Ecto neural progenitor cell (in vitro differentiated cells): ENCODE data around the gene RCE1.
"Not testable (repeated sequence)": the region's sequence is repeated elsewhere in the genome, so short reads cannot be mapped to it uniquely, and the experiment has no call there.

Experiments used
- DNase-seq: peaks from one replicate; pipeline ENCODE4 v3.0.0-alpha.2; 2018; ENCODE audit warnings: low spot score

Gene RCE1, protein sequence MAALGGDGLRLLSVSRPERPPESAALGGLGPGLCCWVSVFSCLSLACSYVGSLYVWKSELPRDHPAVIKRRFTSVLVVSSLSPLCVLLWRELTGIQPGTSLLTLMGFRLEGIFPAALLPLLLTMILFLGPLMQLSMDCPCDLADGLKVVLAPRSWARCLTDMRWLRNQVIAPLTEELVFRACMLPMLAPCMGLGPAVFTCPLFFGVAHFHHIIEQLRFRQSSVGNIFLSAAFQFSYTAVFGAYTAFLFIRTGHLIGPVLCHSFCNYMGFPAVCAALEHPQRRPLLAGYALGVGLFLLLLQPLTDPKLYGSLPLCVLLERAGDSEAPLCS

GRCh38 chr11:66842896-66843775, at the start of gene RCE1:
RCE1 (plus strand) TSS chr11:66843441; CDS start chr11:66843456, 15 bp downstream.
- peak; percentile 94 for DNase-seq

DNA sequence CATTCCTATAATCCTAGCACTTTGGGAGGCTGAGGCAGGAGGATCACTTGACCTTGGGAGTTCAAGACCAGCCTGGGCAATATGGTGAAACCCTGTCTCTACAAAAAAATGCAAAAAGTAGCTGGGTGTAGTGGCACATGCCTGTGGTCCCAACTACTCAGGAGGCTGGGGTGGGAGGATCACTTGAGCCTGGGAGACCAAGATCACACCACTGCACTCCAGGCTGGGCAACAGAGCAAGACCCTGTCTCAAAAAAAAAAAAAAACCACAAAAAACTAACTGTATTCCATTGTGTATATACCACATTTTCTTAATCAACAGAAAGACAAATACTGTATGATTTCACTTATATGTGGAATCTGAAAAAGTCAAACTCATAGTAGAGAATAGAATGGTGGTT, 43.4 kb upstream of the RCE1 start:
- DNase-seq: not testable (repeated sequence)

DNA sequence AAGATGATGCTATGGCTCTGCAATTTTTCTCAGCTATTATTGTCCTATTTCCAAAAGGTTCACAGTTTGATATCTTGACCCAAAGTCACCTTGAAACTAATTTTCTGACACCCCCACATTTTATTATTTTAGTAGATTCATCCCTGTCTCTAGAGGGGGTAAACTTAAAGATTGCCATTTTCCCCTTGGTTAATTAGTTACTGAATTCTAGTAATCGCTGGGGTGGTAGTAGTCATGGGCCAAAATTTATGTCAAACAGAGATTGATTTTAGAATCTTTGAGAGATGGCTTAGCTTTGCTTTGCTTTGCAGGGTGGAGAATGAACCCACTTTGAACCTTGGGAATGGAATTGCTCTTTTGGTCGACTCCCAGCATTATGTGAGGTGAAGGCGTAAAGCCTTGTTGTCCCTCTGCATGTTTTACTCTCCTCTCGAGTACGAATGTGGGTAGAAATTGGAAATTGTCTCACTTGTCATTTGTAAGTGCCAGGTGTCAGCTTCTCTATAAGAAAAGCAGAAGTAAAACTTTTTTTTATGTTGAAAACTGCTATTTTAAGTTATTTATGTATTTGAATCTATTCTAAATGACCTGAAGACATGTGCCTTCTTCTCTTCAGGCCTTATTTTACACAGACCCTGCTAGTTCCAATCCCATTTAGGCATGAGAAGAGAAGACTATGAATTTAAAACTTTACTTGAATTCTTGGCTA, 42.4 kb upstream of the RCE1 start:
- no peak for DNase-seq

DNA sequence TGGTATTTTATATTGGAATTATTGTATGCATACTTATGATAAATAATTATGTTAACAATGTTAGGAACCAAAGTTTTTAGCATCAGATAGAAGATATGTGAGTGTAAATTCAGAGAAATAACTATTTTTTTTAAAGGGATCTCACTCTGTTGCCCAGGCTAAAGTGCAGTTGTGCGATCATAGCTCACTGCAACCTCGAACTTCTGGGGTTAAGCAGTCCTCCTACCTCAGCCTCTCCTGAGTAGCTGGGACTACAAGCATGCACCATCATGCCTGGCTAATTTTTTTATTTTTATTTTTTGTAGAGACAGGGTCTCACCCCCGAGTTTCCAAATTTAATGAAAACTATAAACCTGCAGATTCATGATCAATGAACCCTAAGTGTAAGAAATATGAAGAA, 33.6 kb upstream of the RCE1 start:
- no peak for DNase-seq

DNA sequence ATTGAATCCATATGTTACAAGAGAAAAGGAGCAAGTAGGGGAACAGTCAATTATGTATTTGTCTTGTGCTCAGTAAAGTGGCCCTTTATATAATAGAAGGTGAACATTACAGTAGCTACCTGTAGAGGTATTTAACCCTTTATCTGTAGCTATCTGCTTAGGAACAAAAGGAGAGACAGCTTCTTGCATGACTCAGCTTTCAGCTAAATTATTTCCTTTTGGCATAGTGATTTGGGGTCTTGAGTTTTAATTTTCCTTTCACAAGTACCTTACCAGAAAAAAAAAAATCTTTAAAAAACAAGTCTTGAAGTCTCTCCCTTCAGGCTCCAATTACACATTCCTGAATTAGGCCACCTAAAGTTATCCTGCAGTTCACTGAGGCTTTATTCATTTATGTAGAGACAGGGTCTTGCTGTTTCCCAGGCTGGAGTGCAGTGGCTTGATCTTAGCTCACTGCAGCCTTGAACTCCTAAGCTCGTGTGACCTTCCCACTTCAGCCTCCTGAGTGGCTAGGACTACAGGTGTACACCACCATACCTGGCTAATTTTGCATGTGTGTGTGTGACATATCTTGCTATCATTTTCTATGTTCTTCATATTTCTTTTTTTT, 32.6 kb upstream of the RCE1 start:
- no peak for DNase-seq

GRCh38 chr11:66814678-66815077, 28.6 kb upstream of the RCE1 start:
- no peak for DNase-seq

- no peak for DNase-seq
These were observed 27.6 kb upstream of the RCE1 start for GRCh38 chr11:66815646-66816045.

GRCh38 chr11:66818231-66818955, 24.8 kb upstream of the RCE1 start:
- no peak for DNase-seq

GRCh38 chr11:66820381-66820780, 22.9 kb upstream of the RCE1 start:
- DNase-seq: no peak

- no peak for DNase-seq
These were observed 22.3 kb upstream of the RCE1 start for GRCh38 chr11:66820901-66821300.

GRCh38 chr11:66823700-66824099, 19.5 kb upstream of the RCE1 start:
- no peak for DNase-seq

- not testable (repeated sequence) for DNase-seq
These were observed 18.7 kb upstream of the RCE1 start for GRCh38 chr11:66824573-66824972.

GRCh38 chr11:66834539-66834845, 8.7 kb upstream of the RCE1 start:
- DNase-seq: no peak

GRCh38 chr11:66834943-66835342, 8.3 kb upstream of the RCE1 start:
- DNase-seq: no peak

GRCh38 chr11:66835768-66836405, 7.4 kb upstream of the RCE1 start:
- DNase-seq: no peak

DNA sequence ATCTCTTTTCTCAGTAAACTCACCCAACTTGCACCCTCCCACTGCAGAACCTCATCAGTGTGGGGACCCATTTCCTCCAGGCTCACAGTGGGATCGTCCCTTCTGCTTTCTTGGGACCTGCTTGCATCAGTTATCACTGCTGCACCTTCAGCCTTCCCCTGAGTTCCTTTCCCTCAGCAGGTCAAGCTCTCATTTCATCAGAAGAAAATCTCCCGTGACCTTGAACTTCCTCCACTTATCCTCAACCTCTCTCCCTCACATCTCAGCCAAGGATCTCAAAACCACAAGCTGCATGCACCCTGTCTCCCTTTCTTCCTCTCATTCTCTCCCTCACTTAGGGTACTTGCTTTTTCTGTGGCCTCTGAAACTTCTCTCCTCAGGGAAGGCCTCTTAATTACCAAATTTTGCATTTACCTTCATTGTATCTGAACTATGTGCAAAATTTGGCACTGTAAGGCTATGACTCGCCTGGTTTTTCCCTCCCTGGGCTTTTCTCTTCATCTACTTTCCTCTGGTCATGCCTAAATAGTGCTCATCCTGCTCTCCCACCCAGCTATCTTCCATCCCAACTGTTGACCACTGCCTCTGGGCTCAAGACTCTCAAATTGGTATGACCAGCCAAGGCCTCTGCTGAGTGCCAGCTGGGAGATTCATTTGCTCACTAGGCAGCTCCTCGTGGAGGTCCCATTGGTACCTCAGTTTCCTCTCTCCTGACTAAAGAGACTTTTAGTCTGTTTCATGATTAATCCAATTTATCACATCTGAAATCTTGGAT, 2.7 kb upstream of the RCE1 start:
- DNase-seq: no peak

DNA sequence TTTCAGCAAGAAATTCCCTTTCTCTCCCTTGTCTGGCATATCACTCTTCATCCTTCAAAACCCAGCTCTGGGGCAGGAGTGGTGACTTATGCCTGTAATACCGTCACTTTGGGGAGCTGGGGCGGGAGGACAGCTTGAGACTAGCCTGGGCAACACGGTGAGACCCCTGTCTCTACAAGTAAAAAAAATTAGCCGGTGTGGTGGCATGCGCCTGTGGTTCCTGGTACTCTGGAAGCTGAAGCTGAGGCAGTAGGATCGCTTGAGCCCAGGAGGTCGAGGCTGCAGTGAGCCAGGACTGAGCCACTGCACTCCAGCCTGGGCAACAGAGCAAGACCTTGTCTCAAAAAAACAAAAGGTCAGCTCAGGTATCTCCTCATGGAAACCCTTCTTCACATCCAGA, 1.4 kb upstream of the RCE1 start:
- DNase-seq: no peak

DNA sequence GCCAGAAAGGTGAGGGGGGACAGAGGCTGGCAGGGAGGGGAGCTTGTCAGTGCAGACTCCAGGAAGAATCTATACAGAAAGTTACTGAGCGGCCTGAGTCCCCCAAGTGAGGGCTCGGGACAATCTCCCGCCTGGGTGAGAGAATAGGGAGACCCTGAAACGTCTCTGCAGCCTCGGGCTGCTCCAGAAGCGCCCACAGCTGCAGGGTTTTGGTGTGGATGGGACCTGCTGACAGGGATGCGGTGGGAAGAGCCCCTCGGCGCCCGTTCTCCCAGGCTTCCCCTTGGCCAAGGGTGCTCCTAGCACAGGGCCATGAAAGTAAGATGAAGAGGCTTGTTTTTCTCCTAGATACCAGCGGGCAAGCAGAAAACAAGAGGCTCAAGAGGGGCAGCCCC, 743 bp upstream of the RCE1 start:
- no peak for DNase-seq

GRCh38 chr11:66843776-66844495, 695 bp downstream of the RCE1 start:
- DNase-seq: no peak
